Measurements from ENCODE around the gene MPDZ.

The MPDZ gene, protein sequence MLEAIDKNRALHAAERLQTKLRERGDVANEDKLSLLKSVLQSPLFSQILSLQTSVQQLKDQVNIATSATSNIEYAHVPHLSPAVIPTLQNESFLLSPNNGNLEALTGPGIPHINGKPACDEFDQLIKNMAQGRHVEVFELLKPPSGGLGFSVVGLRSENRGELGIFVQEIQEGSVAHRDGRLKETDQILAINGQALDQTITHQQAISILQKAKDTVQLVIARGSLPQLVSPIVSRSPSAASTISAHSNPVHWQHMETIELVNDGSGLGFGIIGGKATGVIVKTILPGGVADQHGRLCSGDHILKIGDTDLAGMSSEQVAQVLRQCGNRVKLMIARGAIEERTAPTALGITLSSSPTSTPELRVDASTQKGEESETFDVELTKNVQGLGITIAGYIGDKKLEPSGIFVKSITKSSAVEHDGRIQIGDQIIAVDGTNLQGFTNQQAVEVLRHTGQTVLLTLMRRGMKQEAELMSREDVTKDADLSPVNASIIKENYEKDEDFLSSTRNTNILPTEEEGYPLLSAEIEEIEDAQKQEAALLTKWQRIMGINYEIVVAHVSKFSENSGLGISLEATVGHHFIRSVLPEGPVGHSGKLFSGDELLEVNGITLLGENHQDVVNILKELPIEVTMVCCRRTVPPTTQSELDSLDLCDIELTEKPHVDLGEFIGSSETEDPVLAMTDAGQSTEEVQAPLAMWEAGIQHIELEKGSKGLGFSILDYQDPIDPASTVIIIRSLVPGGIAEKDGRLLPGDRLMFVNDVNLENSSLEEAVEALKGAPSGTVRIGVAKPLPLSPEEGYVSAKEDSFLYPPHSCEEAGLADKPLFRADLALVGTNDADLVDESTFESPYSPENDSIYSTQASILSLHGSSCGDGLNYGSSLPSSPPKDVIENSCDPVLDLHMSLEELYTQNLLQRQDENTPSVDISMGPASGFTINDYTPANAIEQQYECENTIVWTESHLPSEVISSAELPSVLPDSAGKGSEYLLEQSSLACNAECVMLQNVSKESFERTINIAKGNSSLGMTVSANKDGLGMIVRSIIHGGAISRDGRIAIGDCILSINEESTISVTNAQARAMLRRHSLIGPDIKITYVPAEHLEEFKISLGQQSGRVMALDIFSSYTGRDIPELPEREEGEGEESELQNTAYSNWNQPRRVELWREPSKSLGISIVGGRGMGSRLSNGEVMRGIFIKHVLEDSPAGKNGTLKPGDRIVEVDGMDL (N-terminal part only)

GRCh38 chr9:13279284-13280141 lies at the start of gene MPDZ:
TSS of gene MPDZ (minus strand) at chr9:13279692. CDS start at chr9:13250315, 29,377 bp downstream.
- peak in 1 of 2 experiments; percentile 32 for DNase-seq

DNA sequence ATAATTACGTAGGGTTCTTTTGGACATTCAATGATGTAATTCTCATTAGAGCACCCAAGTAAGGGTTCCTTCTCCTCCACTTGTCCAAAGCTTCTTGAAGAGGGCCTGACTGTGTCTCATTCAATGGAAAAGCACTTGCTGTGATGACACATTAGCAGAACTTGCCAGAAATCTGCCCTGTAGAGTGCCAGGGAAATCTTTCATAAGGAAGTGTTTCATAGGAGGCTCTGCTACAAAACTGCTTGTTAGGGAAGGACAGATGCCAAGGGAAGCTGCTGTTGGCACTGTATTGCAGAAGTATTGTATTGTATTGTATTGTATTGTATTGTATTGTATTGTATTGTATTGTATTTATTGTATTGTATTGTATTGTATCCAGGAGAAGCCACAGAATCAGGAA lies 45.5 kb upstream of the MPDZ start:
- DNase-seq: no peak

DNA sequence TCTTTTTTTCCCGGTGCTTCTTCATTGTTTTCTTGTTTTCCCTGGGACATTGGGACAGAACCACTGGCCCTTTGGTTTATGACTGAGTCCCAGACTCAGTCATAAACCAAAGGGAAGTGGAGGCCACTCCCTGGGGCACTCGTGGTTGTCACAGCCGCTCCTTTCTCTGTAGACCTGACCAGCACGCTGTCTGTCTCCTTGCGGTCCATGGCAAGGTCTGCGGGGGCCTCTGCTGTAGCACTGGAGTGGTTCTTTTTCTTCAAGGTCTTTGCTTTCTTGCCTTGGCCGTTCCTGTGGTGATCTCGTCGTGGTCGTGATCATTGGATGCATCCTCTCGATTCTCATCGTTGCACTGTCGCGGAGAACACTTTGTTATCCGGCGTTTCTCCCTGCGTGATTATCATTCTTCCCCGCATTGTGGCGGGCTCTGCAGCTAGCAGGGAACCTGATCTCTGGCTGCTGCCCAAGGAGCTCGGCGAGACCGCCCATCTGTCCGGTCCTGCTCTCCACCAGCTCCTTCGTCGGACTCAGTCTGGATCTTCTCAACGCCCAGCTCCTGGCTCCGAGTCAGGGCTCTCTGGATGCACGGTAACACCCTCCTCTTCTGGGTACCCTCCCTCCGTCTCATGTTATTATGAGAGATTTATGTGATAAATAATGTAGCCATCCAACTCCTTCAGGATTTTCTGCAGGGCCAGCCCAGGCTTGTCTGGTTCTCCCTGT lies 43.5 kb upstream of the MPDZ start:
- DNase-seq: peak; percentile 19 to 48

DNA sequence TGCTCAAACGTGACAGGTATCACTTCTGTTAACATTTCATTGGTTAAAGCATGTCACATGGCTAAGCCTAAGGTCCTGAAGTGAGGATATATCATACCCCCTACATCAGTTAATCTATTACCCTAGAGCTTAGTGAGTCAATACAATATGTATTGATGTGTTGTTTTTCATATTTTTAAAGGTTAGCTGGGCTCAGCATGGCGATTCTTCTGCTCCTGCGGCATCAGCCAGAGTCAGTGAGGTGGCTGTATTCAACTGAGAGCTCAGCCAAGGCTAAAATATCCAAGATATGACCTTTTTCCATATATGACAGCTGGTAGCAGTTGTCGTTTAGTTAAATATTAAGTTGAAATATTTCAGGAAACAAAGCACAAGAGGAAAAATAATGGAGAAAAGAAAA lies 38.5 kb upstream of the MPDZ start:
- no peak for DNase-seq

DNA sequence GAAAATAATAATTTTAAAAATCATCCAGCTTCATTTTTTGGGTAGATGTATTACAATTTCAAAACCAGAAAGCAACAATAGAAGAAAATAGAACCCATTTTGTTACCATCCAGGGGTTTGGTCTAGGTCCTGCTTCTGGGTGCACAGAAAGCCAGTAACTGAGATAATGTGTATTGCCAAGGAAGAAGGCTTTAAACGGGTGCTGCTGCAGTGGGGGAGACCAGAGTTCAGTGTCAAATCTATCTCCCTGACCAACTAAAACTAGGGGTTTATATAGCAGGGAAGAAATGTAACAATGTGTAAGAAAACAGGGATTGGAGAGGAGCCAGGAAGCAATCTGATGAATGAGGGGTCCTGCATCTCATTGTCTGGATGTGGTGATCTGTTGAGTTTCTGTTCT lies 17.5 kb upstream of the MPDZ start:
- no peak for DNase-seq

DNA sequence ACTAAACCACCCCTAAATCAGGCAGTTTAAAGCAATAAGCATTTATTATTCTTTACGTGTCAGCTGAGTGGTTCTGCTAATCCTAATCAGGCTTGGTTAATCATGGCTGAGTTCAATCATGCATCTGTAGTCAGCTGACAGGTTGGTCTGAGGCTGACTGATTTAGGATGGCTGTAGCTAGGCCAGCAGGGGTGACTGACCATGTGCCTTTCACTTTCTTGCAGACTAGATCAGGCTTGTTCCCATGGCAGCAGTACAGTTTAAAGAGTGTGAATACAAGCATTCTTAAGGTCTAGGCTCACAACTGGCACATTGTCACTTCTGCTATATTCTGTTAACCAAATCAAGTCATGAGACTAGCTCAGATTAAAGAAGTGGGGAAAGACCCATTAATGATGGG lies 16.1 kb upstream of the MPDZ start:
- DNase-seq: no peak

DNA sequence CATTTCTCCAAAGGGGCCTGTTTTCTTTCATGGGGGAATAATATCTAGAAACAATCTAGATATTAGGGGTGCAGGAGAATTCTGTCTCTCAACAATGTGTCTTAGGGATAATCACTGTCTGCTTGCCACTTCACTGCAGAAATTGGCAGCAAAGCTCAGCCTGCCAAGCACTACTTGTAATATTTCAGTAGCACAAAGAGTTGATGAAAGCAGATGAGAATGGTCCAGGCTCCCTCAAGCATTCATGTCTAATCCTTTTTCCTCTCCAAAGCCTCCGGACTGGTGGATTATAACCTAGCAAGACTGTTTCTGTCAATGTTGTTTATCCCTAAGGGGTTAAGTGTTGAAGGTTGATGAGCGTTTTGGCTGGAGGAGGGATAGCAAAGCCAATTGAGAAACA lies 13.3 kb upstream of the MPDZ start:
- no peak for DNase-seq

DNA sequence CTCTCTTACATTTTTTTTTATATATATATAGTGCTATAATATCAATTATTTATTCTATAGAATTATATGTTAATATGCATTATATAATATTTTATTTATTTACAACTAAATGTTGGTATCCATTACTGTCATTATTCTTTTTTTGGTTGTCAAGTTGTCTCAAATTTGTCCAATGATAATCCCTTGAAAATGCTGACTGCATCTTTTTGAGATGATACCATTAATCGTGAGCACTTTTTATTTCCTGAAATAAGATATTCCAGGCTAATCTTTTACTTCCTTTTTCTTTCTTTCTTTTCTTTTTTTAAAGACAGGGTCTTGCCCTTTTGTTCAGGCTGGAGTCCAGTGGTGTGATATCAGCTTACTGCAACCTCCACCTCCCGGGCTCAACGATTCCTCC lies 12.7 kb upstream of the MPDZ start:
- no peak for DNase-seq

- DNase-seq: no peak
These were observed 12.2 kb upstream of the MPDZ start for GRCh38 chr9:13291718-13292117.

- DNase-seq: no peak
These were observed 4.5 kb upstream of the MPDZ start for GRCh38 chr9:13284011-13284410.

DNA sequence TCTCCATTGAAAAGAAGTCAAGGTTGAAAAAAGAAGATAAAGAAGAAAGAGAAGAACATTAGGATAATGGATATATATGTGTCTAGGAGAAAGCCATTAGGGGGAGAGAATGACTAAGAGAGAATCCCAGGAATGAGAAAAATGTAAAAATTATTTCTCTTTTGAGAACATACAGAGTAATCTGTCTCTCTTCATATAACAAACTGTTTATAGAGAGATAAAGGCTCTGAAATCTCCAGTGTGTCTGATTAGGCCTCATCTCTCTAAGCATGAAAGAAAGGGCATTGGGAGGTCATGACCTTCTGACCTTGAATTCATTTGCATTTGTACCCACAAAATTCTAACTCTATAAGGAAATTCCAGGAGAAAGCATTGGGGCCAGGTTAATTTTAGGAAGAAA lies 3.5 kb upstream of the MPDZ start:
- DNase-seq: no peak

DNA sequence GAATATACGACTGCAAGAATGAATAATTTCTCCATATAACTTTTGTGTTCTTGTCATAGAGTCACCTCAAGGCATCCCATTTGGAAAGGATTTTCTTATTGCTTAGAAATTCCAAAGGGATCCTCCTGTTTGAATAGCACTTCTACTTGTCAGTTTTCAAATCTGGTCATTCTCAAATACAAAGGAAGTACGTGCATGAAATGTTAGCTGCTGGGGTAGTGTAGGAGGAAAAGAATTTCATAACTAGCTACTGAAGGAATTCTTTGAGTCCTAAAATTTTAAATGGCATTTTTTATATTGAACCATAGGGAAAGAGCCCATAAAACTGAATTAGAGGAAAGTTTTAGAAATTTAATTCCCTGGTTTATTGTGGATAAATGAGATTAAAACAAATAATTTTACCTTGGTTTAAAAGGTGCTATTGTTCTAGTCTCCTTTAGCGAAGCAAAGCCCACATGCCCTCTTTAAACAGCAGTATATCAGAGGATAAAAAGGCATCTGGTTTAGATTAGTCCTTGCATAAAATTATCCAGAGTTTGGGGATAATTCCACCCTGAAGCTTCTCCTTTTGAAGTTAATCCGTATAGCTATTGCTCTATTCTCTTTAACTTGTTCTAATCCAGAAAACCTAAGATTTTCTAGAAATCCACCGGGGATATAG lies 2.0 kb upstream of the MPDZ start:
- DNase-seq: no peak

DNA sequence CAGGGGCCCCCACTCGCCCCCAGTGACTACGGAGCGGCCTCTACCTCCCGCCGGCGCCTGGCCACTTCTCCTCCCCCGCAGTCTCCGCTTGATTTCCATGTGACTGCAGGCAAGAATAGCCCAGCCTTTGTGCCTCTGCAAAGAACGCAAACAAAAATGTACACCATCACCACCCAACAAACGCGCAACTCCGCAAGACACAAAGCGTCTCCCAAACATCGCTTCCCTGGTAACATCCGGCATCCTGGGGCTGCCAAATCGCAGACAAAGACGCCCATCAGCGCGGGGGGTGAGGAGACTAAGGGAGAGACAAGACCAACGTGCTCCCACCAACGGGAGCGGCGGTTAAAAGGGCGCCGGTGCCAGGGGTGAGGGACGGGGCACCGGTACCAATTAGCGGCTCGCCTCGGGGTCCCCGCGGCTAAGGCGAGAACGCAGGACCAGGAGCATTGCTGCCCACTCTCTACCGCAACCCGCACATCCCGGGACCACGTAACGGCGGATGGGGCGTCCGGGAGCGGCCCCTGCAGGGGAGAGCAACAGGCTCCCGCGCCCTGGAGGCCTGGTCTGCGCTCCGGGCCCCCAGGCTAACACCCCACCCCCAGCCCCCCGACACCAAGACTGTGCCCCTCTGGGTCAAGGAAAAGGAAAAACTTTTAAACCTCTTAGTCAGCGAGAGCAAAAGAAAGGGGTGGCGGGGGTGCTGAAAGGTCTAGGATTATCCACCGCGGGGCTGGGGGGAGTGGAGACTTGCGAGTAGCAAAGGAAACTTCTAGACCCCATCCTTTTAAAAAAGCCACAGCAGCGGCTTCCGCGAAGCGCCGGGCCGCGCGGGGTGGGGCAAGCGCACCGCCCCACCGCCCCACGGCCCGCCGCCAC lies 885 bp downstream of the MPDZ start:
- DNase-seq: peak in 1 of 2 experiments; percentile 48

- DNase-seq: no peak
These were observed 1.5 kb downstream of the MPDZ start for GRCh38 chr9:13278023-13278367.

DNA sequence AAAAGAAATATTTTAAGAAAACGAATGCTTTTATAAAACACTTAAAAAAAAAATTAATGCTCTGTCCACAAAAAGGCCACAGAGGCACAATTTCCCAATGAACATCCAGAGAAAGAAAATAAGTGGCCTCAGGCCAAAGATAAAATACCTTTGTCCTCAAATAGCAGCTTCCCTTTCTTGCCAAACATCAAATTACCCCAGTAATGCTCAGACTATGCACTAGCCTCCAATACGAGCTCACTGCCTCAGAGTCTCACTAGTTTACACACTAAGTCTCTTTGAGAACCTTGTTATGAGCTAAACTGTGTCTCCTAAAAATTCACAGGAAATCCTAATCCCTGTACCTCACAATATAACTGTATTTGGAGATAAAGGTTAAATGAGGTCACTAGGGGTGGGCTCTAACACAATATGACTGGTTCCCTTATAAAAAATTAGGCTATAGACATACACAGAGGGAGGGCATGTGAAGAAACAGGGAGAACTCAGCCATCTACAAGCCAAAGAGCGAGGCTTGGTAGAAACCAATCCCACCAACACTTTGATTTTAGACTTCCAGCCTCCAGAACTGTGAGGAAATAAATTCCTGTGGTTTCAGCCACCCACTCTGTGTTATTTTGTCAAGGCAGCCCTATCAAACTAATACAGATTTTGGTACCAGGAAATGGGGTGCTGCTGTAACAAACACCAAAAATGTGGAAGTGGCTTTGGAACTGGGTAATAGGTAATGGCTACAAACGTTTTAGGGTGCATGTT lies 4.4 kb downstream of the MPDZ start:
- DNase-seq: no peak

DNA sequence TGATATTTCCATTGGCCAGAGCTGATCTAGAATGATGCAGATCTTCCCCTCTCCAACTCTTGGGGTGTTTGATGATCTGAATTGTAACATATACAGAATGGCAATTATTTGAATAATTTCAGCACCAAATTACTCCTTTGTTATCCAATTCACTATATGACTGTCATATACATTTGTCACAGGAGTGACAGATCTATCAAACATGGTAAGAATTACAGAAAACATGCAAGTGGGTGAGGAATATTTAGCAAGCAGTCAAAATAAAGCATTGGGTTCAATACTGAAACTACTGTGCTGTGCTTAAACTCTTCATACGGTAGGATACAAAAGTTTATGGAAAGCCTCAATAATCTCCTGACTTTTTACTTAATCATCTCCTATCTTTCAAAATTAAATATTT lies 8.8 kb downstream of the MPDZ start:
- DNase-seq: no peak

- no peak for DNase-seq
These were observed 9.7 kb downstream of the MPDZ start for GRCh38 chr9:13269589-13270452.

- DNase-seq: no peak
These were observed 11.0 kb downstream of the MPDZ start for GRCh38 chr9:13268469-13268868.

Data from cerebellar nuclear complex (tissue), 1 donor.